ENCODE results near the gene B4GALT1. TPM values are rescaled to one million over a fixed set of nuclear protein-coding genes. Genes with fewer than 3 reads are reported as not detected.
"Not testable (repeated sequence)": the region's sequence is repeated elsewhere in the genome, so short reads cannot be mapped to it uniquely, and the experiment has no call there.

The B4GALT1 gene
- total RNA-seq, 1 experiment from 2014 or later, result 15.7 TPM

DNA sequence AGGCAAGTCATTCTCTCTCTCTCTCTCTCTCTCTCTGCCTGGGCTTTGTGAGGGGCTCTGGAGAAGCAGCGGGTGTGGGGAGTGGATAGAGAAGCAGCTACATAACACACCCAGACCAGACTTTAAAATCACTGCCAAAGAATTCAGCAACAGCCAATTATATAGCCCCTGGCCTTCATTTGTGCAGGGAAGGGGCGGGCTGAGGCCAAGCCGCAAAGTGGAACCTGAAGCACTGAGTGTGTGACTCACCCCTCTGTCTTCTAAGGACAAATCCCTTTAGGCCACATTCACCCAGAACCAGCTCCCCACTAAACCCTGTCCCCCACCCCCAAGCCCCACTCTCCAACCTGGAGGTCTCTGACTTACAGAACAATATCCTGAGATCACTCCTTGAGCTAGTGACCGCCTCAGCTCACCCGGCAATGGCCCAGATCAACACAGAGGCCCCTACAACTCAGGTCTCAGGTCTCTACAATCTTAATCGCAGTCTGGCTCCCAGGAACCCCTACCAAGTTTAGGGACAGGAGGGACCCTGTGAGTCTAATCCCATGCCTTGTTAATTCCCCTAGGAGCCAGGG, 6.0 kb downstream of the B4GALT1 start:
- Histone ChIP-seq H3K27ac (peak overlapping the region; percentile 65), H3K4me1 (peaks cover 64% of the 10 kb centered on the region), H3K27me3 (no peaks in the 10 kb centered on the region), H3K9me3 (replicated peaks) (no peaks in the 10 kb centered on the region), H3K4me3 (no peak overlapping the region), H3K36me3 (no peaks in the 10 kb centered on the region)
- peak; percentile 92 to 94 for DNase-seq

DNA sequence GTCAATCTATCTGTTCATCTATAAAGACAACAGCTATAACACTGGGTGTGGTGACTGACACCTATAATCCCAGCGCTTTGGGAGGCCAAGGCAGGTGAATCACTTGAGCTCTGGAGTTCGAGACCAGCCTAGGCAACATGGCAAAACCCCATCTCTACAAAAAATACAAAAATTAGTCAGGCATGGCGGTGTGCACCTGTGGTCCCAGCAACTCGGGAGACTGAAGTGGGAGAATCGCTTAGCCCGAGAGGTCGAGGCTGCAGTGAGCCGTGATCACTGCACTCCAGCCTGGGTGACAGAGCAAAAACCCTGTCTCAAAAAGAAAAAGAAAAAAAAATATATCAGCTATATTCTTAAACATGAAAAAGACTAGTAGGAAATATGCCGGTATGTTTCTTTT, 6.7 kb downstream of the B4GALT1 start:
- H3K4me3 ChIP-seq; H3K27me3 ChIP-seq; DNase-seq; H3K9me3 ChIP-seq (replicated peaks); H3K36me3 ChIP-seq: not testable (repeated sequence)
- H3K27ac ChIP-seq, result peak overlapping the region; percentile 65
- H3K4me1 ChIP-seq, result peaks cover 61% of the 10 kb centered on the region

DNA sequence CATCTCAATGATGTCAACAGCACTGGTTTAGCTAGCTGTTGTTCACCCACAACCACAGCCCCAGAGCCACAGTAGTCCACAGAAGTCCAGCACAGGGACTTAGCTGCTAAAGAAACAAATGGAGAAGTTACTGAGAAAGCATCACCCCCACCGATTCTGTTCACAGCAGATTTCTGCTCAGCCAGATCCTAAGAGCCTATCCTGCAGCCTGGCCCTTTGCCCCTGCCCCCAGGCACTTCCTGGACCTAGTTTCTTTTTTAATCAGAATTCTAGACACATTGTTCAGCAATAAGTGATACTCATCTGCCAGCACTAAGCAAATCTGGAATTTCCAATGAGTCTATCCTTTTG, 7.4 kb downstream of the B4GALT1 start:
- H3K27ac ChIP-seq, result no peak overlapping the region; the same call in 1 of the 2 replicates
- peak in 1 of 2 experiments; percentile 20 for DNase-seq
- H3K27me3 ChIP-seq, result no peaks in the 10 kb centered on the region
- no peaks in the 10 kb centered on the region for H3K36me3 ChIP-seq
- H3K4me1 ChIP-seq, result peaks cover 56% of the 10 kb centered on the region
- no peaks in the 10 kb centered on the region for H3K9me3 ChIP-seq (replicated peaks)
- no peak overlapping the region for H3K4me3 ChIP-seq

DNA sequence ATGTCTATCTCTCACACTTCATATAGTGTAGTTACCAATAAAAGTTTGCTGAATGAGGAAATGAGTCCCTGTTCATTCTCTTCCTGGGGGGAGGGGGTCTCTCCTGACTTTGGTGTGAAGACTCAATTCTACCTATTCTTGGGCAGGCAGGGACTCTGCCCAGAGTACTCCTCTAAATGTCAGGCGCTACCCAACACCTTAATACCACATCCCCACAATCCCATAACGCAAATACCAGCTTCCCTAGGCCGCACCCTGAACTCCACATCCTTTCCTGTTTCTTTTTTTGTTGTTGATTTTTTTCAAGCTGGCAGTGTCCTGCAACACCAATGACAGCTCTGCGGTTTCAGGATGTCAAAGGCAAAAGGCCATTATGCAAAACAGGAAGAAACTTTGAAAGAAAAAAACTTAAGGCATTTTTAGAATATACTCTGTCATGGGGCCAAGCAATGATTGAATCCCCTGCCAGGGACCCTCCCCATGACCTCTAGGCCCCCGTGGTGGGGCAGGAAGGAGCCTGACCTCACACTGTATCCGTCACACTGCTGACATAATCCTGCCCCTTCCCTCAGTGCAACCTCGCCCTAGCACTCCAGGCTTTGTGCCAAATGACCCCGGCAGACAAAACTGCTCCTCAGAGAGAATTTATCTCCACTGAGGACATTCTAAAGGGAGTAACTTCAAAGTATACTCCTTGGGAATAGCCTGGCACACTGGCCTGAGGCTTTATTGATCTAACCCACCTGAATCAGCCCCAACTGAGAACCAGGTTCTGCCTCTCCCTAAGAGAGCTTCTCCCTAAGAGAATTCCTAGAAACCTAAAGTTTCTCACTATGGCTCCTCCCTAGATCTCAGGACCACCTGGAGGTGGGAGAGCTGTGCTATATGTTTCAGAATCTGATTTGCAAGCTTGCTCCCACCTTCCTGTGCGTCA, 8.0 kb downstream of the B4GALT1 start:
- Histone ChIP-seq H3K4me3 (no peak overlapping the region), H3K27ac (peak overlapping the region; percentile 18; the same call in 1 of the 2 replicates), H3K36me3 (no peaks in the 10 kb centered on the region), H3K4me1 (peaks cover 52% of the 10 kb centered on the region), H3K9me3 (replicated peaks) (no peaks in the 10 kb centered on the region), H3K27me3 (no peaks in the 10 kb centered on the region)
- DNase-seq, result peak; percentile 36 to 44

DNA sequence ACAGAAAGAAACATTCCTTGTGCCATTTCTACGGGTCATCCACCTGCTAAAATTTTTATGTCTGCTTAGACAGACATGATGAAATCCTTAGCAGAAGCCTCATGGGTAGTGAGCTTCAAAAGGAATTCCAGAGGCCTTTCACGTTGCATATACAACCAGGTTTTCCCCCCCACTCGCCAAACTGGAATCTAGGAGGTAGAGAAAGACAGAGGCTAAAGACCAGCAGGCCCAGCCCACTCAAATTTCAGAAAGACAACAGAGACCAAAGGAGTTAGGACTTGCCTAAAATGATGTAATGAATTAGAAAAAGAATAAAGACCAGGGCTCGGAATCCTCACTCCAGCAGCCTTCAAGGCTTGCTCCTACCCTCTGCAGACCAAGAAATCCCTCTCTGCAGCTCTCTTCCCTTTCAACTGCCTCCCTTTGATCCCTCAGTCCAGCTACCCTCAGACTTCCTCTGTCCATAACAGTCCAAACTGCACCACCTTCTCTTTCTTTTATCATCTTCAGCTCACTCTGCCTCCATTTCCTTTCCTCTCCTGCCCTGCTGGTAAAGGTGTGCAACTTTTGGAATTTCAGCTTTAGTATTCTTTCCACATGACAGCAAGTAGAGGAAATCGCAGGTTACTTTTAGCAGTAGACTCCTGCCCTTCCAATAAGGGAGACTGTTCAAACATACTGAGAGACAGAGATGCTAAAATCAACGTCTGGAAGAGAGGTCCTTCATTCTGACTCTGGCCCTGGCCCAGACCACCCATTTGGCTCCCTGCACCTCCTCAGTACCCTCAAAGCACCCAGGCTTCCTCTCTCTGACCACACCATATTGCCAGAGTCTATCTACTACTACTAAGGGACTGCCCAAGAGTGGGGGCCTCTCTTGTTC, 8.9 kb downstream of the B4GALT1 start:
- Histone ChIP-seq H3K4me3 (no peak overlapping the region), H3K36me3 (no peaks in the 10 kb centered on the region), H3K9me3 (replicated peaks) (no peaks in the 10 kb centered on the region), H3K27me3 (no peaks in the 10 kb centered on the region), H3K4me1 (peaks cover 51% of the 10 kb centered on the region), H3K27ac (no peak overlapping the region)
- no peak for DNase-seq

DNA sequence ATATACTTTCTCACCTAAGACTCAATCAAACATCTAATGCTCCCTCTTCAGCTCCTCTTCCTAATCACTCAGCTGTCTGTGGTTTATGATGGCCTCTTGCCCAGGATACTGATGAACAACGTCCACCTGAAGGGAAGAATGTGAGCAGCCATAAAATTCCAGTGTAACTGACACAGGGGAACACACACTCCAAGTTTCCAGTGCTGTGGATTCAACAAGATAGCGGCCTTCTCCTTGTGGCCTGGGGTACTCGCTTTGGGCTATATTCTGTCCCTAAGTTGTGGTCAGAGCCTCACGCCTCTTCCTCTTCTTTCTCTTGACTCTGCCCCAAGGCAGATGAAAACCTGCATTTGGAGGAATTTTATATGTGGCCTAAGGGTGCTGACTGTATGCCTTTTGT, 11.7 kb downstream of the B4GALT1 start:
- H3K27me3 ChIP-seq, result no peaks in the 10 kb centered on the region

DNA sequence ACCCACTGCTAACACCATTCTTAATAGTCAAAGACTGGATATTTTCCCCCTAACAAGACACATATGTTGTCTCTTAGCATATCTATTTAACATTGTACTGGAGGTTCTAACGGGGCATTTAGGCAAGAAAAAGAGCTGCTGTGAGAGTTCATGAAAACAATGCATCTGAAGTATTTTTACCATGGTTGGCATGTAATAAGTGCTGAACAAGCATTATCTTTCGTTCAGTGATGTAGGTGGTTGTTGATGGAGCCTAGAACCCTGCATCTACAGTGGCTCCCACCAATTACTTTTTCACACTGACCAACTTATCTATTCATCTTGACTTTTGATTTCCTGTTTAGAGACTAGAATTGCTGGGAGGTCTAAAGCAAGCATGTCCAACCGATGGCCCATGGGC, 12.8 kb downstream of the B4GALT1 start:
- Histone ChIP-seq H3K27me3 (no peaks in the 10 kb centered on the region), H3K4me3 (no peak overlapping the region), H3K36me3 (no peaks in the 10 kb centered on the region), H3K9me3 (replicated peaks) (no peaks in the 10 kb centered on the region), H3K4me1 (peaks cover 37% of the 10 kb centered on the region), H3K27ac (no peak overlapping the region)
- no peak for DNase-seq

More for the DNA sequence above, 11.7 kb downstream of the B4GALT1 start:
- Histone ChIP-seq H3K27ac (no peak overlapping the region), H3K36me3 (no peaks in the 10 kb centered on the region), H3K9me3 (replicated peaks) (no peaks in the 10 kb centered on the region), H3K4me1 (peaks cover 44% of the 10 kb centered on the region), H3K4me3 (no peak overlapping the region)
- no peak for DNase-seq

DNA sequence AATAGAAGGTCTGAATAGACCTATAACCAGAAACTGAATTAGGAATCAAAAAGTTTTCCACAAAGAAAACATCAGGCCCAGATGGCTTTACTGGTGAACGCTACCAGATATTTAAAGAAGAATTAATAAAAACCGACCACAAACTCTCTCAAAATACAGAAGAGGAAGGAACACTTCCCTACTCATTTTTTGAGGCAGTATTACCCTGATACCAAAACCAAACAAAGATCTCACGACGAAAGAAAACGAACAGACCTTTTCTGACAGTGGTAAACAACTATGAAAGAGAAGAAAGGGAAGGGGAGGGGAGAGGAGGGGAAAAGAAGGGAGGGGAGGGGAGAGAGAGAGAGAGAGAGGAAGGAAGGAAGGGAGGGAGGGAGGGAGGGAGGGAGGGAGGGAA, 13.5 kb downstream of the B4GALT1 start:
- no peak overlapping the region for H3K27ac ChIP-seq
- H3K4me3 ChIP-seq, result no peak overlapping the region
- H3K9me3 ChIP-seq (replicated peaks), result no peaks in the 10 kb centered on the region
- no peaks in the 10 kb centered on the region for H3K27me3 ChIP-seq
- H3K36me3 ChIP-seq, result no peaks in the 10 kb centered on the region
- H3K4me1 ChIP-seq, result peaks cover 30% of the 10 kb centered on the region
- DNase-seq, result no peak

DNA sequence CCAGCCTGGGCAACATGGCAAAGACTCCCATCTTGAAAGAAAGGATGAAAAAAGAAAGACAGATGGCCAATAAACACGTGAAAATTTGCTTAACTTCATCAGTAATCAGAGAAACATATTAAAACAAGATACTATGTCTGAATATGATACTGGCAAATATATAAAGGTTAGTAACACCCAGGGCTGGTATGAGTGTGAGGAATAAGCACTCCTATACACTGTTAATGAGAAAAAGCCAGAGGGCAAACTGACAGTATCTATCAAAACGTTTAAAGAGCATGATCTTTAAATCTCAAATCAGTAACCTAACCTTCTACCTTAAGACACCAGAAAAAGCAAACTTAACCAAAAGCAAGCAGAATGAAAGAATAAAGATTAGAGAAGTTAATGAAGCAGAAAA, 14.1 kb downstream of the B4GALT1 start:
- Histone ChIP-seq H3K27me3 (no peaks in the 10 kb centered on the region), H3K27ac (no peak overlapping the region), H3K4me3 (no peak overlapping the region), H3K36me3 (no peaks in the 10 kb centered on the region), H3K9me3 (replicated peaks) (no peaks in the 10 kb centered on the region), H3K4me1 (peaks cover 23% of the 10 kb centered on the region)
- no peak for DNase-seq

DNA sequence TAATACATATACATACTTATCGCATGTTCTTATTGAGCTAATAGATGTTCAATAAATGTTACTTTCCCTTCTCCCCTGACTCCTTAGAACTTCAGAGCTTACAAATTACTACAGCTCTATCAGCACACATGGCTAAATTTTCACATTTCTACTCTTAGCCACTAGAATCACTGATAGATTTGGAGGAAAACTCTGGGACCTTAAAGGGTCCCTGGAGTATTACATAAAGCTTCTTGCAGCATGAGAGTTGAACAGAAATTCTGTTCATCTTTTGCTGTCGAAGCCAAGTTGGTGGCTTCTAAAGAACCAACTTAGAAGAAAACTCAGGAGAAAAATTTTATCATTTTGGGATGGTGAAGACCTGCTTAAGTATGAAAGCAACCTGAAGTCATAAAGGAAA, 15.5 kb downstream of the B4GALT1 start:
- Histone ChIP-seq H3K27ac (peak overlapping the region; percentile 17; the same call in 1 of the 2 replicates), H3K4me1 (peaks cover 20% of the 10 kb centered on the region), H3K36me3 (no peaks in the 10 kb centered on the region), H3K4me3 (no peak overlapping the region), H3K9me3 (replicated peaks) (no peaks in the 10 kb centered on the region), H3K27me3 (no peaks in the 10 kb centered on the region)
- DNase-seq, result no peak

DNA sequence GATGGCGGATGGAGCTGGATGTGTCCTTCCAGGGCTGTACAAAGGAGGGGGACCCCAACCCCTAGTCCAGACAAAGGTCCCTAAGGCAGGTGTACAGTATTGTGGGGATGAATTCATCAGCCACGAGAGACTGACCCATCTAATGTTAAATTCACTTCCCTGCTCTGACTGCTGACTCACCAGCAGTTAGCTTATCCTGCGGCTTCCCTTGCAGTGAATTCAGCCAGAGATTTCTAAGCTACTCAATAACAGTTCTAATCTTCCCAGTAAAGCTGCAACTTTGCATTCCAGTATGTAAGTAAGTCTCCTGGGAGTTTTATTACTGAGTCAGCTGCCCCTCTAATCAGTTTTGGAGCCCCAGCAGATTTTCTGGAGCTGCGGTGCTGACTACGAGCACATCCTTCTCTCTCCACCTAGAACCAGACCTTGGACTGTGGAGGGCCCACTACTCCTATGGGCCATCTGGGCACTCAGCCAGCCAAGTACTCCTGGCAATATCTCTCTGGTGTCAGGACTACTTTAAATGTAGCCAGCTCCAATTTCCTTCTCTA, 16.1 kb downstream of the B4GALT1 start:
- H3K36me3 ChIP-seq, result no peaks in the 10 kb centered on the region
- DNase-seq, result peak; percentile 64 to 83
- H3K4me3 ChIP-seq, result peak overlapping the region; percentile 6; the same call in 1 of the 2 replicates
- H3K9me3 ChIP-seq (replicated peaks), result no peaks in the 10 kb centered on the region
- peaks cover 20% of the 10 kb centered on the region for H3K4me1 ChIP-seq
- H3K27ac ChIP-seq, result peak overlapping the region; percentile 17; the same call in 1 of the 2 replicates
- H3K27me3 ChIP-seq, result no peaks in the 10 kb centered on the region

DNA sequence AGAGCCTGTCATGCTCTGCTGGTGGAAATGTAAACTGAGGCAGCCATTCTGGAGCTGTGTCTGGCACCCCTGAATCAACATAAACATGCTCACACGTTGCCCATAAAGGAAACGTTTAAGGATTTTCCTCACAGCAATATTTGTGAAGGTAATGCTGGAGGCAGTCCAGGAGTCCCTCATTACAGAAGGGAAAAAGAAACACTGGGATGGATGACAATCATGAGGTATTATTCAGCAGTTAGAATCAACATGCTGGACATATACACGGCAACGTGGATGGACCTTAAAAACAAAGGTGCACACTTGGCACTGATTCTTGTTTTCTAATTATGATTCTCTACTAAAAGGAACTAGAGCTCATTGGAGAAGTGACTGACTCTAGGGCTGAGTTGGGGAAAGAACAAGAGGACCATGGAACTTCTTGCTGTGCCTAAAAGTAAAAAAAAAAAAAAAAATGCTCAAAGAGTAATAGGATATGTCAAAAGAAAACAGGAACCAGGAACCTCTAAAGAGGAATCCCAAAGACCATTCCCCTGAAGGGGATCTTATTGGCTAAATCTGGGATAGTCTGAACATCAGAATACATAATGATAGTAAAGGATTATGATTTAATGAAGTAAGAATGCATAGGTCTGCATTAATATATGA, 18.6 kb downstream of the B4GALT1 start:
- Histone ChIP-seq H3K4me3 (no peak overlapping the region), H3K4me1 (peaks cover 20% of the 10 kb centered on the region), H3K36me3 (no peaks in the 10 kb centered on the region), H3K27ac (no peak overlapping the region), H3K27me3 (no peaks in the 10 kb centered on the region), H3K9me3 (replicated peaks) (no peaks in the 10 kb centered on the region)
- no peak for DNase-seq

DNA sequence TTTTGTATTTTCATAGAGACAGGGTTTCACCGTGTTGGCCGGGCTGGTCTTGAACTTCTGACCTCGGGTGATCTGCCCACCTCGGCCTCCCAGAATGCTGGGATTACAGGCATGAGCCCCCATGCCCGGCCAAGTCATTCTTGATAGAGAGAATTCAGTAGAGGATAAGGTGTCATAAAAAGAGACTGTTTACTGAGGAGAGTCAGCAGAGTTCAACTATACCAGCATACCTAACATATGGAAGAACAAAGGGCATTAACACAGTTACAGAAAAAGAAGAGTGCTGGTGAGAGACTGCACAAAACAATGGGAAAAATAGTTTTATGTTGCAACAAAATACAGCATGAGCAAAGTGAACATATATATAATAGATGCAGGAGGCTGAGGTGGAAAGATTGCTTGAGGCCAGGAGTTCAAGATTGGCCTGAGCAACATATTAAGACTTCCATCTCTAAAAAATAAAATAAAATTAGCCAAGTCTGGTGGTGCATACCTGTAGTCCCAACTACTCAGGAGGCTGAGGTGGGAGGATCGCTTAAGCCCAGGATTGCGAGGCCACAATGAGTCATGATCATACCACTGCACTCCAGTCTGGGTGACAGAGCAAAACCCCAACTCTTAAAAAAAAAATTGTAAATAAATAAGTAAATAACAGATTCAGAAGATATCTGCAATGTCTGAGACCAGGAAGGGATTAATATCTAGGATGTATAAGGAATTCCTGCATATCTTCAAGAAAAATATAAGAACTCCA, 19.5 kb downstream of the B4GALT1 start:
- Histone ChIP-seq H3K4me1 (peaks cover 20% of the 10 kb centered on the region), H3K27ac (no peak overlapping the region), H3K9me3 (replicated peaks) (no peaks in the 10 kb centered on the region), H3K27me3 (no peaks in the 10 kb centered on the region), H3K4me3 (no peak overlapping the region), H3K36me3 (no peaks in the 10 kb centered on the region)
- DNase-seq, result no peak

Measured in SJCRH30 (cell line).